HEK293 (cell line): ENCODE results near the gene MUC20.

Source experiments
- CTCF ChIA-PET: fragments of 350-600 bp; formaldehyde crosslinking; extraction: SDS; loops from one replicate; lab custom pipeline; 2021; ENCODE audit warnings: antibody characterized with exemption; lab: Yijun Ruan, JAX
- POLR2A ChIA-PET: fragments of 300-600 bp; formaldehyde crosslinking; extraction: SDS; loops from one replicate; lab custom pipeline; 2020; ENCODE audit warnings: antibody characterized with exemption, inconsistent platforms; lab: Yijun Ruan, JAX
- H3K27ac ChIP-seq: fragments of 200-500 bp; sonication (Bioruptor generic); 2 replicates; pipeline ENCODE4 v1.5.1; 2014; ENCODE audit warnings: low read depth, low read length, control low read depth, inconsistent platforms; ENCODE audit errors: extremely low read depth
- H3K36me3 ChIP-seq, 2 experiments: fragments of 200-500 bp in 1 of 2; sonication (Bioruptor generic) in 1 of 2; 1 replicate in 1 of 2; 2 replicates in 1 of 2; pipeline ENCODE4 v1.5.1; 2014 to 2017; ENCODE audit warnings: inconsistent platforms in 2 of 2, low read length in 2 of 2; ENCODE audit not compliant: control insufficient read depth in 2 of 2, insufficient read depth in 1 of 2
- H3K4me1 ChIP-seq: fragments of 200-500 bp; sonication (Bioruptor generic); 2 replicates; pipeline ENCODE4 v1.5.1; 2014; ENCODE audit warnings: mild to moderate bottlenecking, low read length, inconsistent platforms; ENCODE audit not compliant: control insufficient read depth, insufficient read depth
- H3K4me3 ChIP-seq: 2 replicates; pipeline ENCODE4 v1.5.1; 2011; ENCODE audit warnings: low read depth, mild to moderate bottlenecking, control low read depth, low read length, moderate library complexity
- H3K9me3 ChIP-seq: fragments of 200-500 bp; sonication (Bioruptor generic); 2 replicates; pipeline ENCODE4 v1.5.1; 2014; ENCODE audit warnings: low read depth, low read length, inconsistent platforms; ENCODE audit not compliant: control insufficient read depth, insufficient read depth
- GLIS2 ChIP-seq: fragments of 450-650 bp; formaldehyde crosslinking; IDR thresholded peaks from 2 replicates; pipeline ENCODE4 v1.5.1; 2016; ENCODE audit warnings: missing biosample characterization, missing genetic modification characterization
- KLF1 ChIP-seq: fragments of 450-650 bp; formaldehyde crosslinking; IDR thresholded peaks from 2 replicates; pipeline ENCODE4 v1.5.1; 2016; ENCODE audit warnings: missing biosample characterization, missing genetic modification characterization
- KLF8 ChIP-seq: fragments of 450-650 bp; formaldehyde crosslinking; IDR thresholded peaks from 2 replicates; pipeline ENCODE4 v1.5.1; 2016; ENCODE audit warnings: missing biosample characterization, missing genetic modification characterization
- MYNN ChIP-seq: fragments of 450-650 bp; formaldehyde crosslinking; IDR thresholded peaks from 2 replicates; pipeline ENCODE4 v1.5.1; 2016; ENCODE audit warnings: missing biosample characterization, missing genetic modification characterization, borderline replicate concordance
- OSR2 ChIP-seq: fragments of 450-650 bp; formaldehyde crosslinking; IDR thresholded peaks from 2 replicates; pipeline ENCODE4 v1.5.1; 2016; ENCODE audit warnings: missing biosample characterization, missing genetic modification characterization
- TRIM28 ChIP-seq: IDR thresholded peaks from 2 replicates; pipeline ENCODE4 v1.6.1; 2011; ENCODE audit warnings: low read length, control low read depth, borderline replicate concordance
- ZBTB17 ChIP-seq: fragments of 450-650 bp; formaldehyde crosslinking; IDR thresholded peaks from 2 replicates; pipeline ENCODE4 v1.5.1; 2016; ENCODE audit warnings: missing biosample characterization, missing genetic modification characterization
- ZBTB48 ChIP-seq: fragments of 450-650 bp; formaldehyde crosslinking; IDR thresholded peaks from 2 replicates; pipeline ENCODE4 v1.5.1; 2016; ENCODE audit warnings: missing biosample characterization, missing genetic modification characterization
- ZBTB49 ChIP-seq: fragments of 450-650 bp; formaldehyde crosslinking; IDR thresholded peaks from 2 replicates; pipeline ENCODE4 v1.5.1; 2016; ENCODE audit warnings: missing biosample characterization, missing genetic modification characterization, low read depth
- ZNF140 ChIP-seq: fragments of 450-650 bp; formaldehyde crosslinking; IDR thresholded peaks from 2 replicates; pipeline ENCODE4 v1.5.1; 2016; ENCODE audit warnings: missing biosample characterization, missing genetic modification characterization
- ZNF18 ChIP-seq: fragments of 450-650 bp; formaldehyde crosslinking; IDR thresholded peaks from 2 replicates; pipeline ENCODE4 v1.5.1; 2016; ENCODE audit warnings: missing biosample characterization, missing genetic modification characterization
- ZNF2 ChIP-seq: fragments of 450-650 bp; formaldehyde crosslinking; IDR thresholded peaks from 2 replicates; pipeline ENCODE4 v1.5.1; 2016; ENCODE audit warnings: missing biosample characterization, missing genetic modification characterization
- ZNF223 ChIP-seq: fragments of 450-650 bp; formaldehyde crosslinking; IDR thresholded peaks from 2 replicates; pipeline ENCODE4 v1.5.1; 2016; ENCODE audit warnings: missing biosample characterization, missing genetic modification characterization
- ZNF341 ChIP-seq: fragments of 450-650 bp; formaldehyde crosslinking; IDR thresholded peaks from 2 replicates; pipeline ENCODE4; 2016; ENCODE audit warnings: low read depth, missing biosample characterization, missing genetic modification characterization
- ZNF366 ChIP-seq: fragments of 450-650 bp; formaldehyde crosslinking; conservative IDR thresholded peaks from 2 replicates; pipeline ENCODE4 v1.5.1; 2016; ENCODE audit warnings: missing biosample characterization, missing genetic modification characterization
- ZNF394 ChIP-seq: fragments of 450-650 bp; formaldehyde crosslinking; IDR thresholded peaks from 2 replicates; pipeline ENCODE4 v1.5.1; 2016; ENCODE audit warnings: missing biosample characterization, missing genetic modification characterization, mild to moderate bottlenecking, moderate library complexity, borderline replicate concordance
- ZNF501 ChIP-seq: fragments of 450-650 bp; formaldehyde crosslinking; IDR thresholded peaks from 2 replicates; pipeline ENCODE4 v1.5.1; 2016; ENCODE audit warnings: missing biosample characterization, missing genetic modification characterization
- ZNF514 ChIP-seq: fragments of 450-650 bp; formaldehyde crosslinking; IDR thresholded peaks from 2 replicates; pipeline ENCODE4 v1.5.1; 2016; ENCODE audit warnings: missing biosample characterization, missing genetic modification characterization
- ZNF529 ChIP-seq: fragments of 450-650 bp; formaldehyde crosslinking; IDR thresholded peaks from 2 replicates; pipeline ENCODE4 v1.5.1; 2017; ENCODE audit warnings: missing genetic modification characterization, missing biosample characterization; ENCODE audit not compliant: insufficient replicate concordance
- ZNF558 ChIP-seq: fragments of 450-650 bp; formaldehyde crosslinking; IDR thresholded peaks from 2 replicates; pipeline ENCODE4 v1.5.1; 2016; ENCODE audit warnings: missing biosample characterization, missing genetic modification characterization
- ZNF629 ChIP-seq: fragments of 450-650 bp; formaldehyde crosslinking; IDR thresholded peaks from 2 replicates; pipeline ENCODE4 v1.5.1; 2017; ENCODE audit warnings: missing biosample characterization, missing genetic modification characterization
- ZNF707 ChIP-seq: fragments of 450-650 bp; formaldehyde crosslinking; IDR thresholded peaks from 2 replicates; pipeline ENCODE4 v1.5.1; 2016; ENCODE audit warnings: missing biosample characterization, missing genetic modification characterization
- ZSCAN16 ChIP-seq: fragments of 450-650 bp; formaldehyde crosslinking; IDR thresholded peaks from 2 replicates; pipeline ENCODE4 v1.5.1; 2016; ENCODE audit warnings: missing biosample characterization, missing genetic modification characterization
- ZXDB ChIP-seq: fragments of 450-650 bp; formaldehyde crosslinking; IDR thresholded peaks from 2 replicates; pipeline ENCODE4 v1.5.1; 2016; ENCODE audit warnings: missing biosample characterization, missing genetic modification characterization
- TF ChIP-seq, protein P1 (sequence below): fragments of 450-650 bp; formaldehyde crosslinking; optimal IDR thresholded peaks from 2 replicates; pipeline ENCODE3; 2016; ENCODE audit warnings: missing biosample characterization, mild to moderate bottlenecking, missing genetic modification characterization
- TF ChIP-seq, protein P2 (sequence below): fragments of 450-650 bp; formaldehyde crosslinking; IDR thresholded peaks from 2 replicates; pipeline ENCODE4 v1.5.1; 2016; ENCODE audit warnings: missing biosample characterization, missing genetic modification characterization

Gene MUC20

GRCh38 chr3:195704433-195704999, 16.3 kb upstream of the MUC20 start:
- Histone ChIP-seq H3K4me1 (no peaks in the 10 kb centered on the region), H3K27ac (no peak overlapping the region), H3K36me3 (peaks cover 0 to 5% of the 10 kb centered on the region in 2 experiments; a peak in 1 of 3 replicates), H3K4me3 (no peak overlapping the region), H3K9me3 (no peaks in the 10 kb centered on the region)
- POLR2A ChIA-PET, result no interaction called here
- CTCF ChIA-PET, result interaction anchor here (0.7 kb wide), 1 partner anchor 369 kb away, joined by 3 read pairs; no protein-coding TSS in a partner anchor
- TF ChIP-seq ZBTB48 (tag by site-specific recombination) (no peak), ZNF629 (tag by site-specific recombination) (no peak), MYNN (no peak), ZSCAN16 (tag by site-specific recombination) (no peak), ZBTB17 (tag by site-specific recombination) (no peak), ZNF366 (tag by site-specific recombination) (no peak), ZNF223 (no peak), ZNF514 (tag by site-specific recombination) (no peak), TRIM28 (no peak), ZNF2 (tag by site-specific recombination) (no peak), KLF8 (tag by site-specific recombination) (no peak), ZNF707 (tag by site-specific recombination) (no peak), GLIS2 (tag by site-specific recombination) (no peak), ZXDB (tag by site-specific recombination) (no peak), ZNF140 (no peak)
- TF ChIP-seq, protein P1, sequence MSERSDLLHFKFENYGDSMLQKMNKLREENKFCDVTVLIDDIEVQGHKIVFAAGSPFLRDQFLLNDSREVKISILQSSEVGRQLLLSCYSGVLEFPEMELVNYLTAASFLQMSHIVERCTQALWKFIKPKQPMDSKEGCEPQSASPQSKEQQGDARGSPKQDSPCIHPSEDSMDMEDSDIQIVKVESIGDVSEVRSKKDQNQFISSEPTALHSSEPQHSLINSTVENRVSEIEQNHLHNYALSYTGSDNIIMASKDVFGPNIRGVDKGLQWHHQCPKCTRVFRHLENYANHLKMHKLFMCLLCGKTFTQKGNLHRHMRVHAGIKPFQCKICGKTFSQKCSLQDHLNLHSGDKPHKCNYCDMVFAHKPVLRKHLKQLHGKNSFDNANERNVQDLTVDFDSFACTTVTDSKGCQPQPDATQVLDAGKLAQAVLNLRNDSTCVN, result no peak
- TF ChIP-seq, protein P2, sequence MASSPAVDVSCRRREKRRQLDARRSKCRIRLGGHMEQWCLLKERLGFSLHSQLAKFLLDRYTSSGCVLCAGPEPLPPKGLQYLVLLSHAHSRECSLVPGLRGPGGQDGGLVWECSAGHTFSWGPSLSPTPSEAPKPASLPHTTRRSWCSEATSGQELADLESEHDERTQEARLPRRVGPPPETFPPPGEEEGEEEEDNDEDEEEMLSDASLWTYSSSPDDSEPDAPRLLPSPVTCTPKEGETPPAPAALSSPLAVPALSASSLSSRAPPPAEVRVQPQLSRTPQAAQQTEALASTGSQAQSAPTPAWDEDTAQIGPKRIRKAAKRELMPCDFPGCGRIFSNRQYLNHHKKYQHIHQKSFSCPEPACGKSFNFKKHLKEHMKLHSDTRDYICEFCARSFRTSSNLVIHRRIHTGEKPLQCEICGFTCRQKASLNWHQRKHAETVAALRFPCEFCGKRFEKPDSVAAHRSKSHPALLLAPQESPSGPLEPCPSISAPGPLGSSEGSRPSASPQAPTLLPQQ (tag by site-specific recombination), result no peak

- no peaks in the 10 kb centered on the region for H3K36me3 ChIP-seq
- H3K4me1 ChIP-seq, result no peaks in the 10 kb centered on the region
- POLR2A ChIA-PET, result no interaction called here
- H3K9me3 ChIP-seq, result no peaks in the 10 kb centered on the region
- CTCF ChIA-PET, result no interaction called here
- H3K27ac ChIP-seq, result no peak overlapping the region
- H3K4me3 ChIP-seq, result no peak overlapping the region
- TF ChIP-seq ZNF558 (tag by site-specific recombination), result no peak
- TF ChIP-seq ZNF529 (tag by site-specific recombination), result no peak
- no peak for TF ChIP-seq ZXDB (tag by site-specific recombination)
- TF ChIP-seq OSR2 (tag by site-specific recombination), result no peak
- no peak for TF ChIP-seq ZNF341 (tag by site-specific recombination)
- no peak for TF ChIP-seq ZNF18 (tag by site-specific recombination)
- TF ChIP-seq, protein P1, result no peak
- TF ChIP-seq ZBTB49 (tag by site-specific recombination), result no peak
- no peak for TF ChIP-seq KLF1 (tag by site-specific recombination)
- TF ChIP-seq ZNF394, result no peak
- TF ChIP-seq ZNF501 (tag by site-specific recombination), result no peak
These were observed 15.4 kb upstream of the MUC20 start for GRCh38 chr3:195705081-195705991.
